Mammary epithelial cell (primary cell): Measurements from ENCODE around the gene RBM20.

Source experiments
- CTCF ChIP-seq, 2 donors: IDR thresholded peaks in 1 of 2; conservative IDR thresholded peaks in 1 of 2; 2 replicates each; pipeline ENCODE4 v1.5.1; 2011 to 2012; ENCODE audit warnings: inconsistent platforms in 2 of 2, low read length in 2 of 2, mild to moderate bottlenecking in 2 of 2, control low read depth in 1 of 2, low read depth in 1 of 2; ENCODE audit not compliant: insufficient read depth in 1 of 2; ENCODE audit errors: extremely low read depth in 1 of 2
- EZH2 ChIP-seq: IDR thresholded peaks from 2 replicates; pipeline ENCODE4 v1.6.1; 2012; ENCODE audit warnings: low read length, inconsistent platforms, borderline replicate concordance

DNA sequence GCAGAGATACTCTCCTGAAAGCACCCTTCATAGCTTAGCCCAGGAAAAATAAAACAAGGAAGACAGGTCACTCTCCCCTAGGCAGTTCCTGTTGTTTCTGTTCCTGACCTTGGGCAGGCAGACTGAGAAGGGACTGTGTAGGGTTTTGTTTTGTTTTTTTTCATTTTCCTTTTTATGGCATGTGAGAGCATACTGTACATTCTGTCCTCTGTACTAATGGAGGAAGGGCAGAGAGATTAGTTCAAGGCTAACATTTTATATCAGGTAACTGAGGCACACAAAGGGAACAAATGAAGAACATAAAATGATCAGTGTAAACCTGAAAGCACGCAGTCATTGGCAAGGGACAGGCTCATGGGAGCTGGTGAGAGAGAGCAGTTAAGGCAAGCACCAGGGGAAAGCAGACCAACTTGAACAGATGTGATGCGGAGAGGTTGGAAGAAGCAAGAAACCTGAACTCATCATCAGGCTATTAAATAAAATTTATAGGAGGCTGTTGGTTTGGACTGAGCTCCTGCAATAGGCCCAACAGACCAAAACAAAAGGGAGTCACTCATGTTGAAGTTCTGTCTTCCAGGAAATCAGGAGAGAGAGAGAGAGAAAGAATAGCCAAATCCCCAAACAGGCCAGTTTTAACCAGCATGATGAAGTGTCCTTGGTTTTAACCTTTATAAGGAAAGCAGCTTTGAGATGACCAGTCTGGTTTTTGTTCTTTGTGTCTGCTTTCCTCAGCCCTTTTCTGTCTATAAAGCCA is 193.5 kb downstream of the RBM20 start:
- TF ChIP-seq CTCF (conservative IDR thresholded peaks at IDR 0.05 in 1 of 2, IDR thresholded peaks at IDR 0.05 in 1 of 2; ENCODE audit: extremely low read depth in 1 of 2, insufficient read depth in 1 of 2, low read depth in 1 of 2, low read length in 2 of 2) (no peak), EZH2 (no peak)
